GM23338 (cell line): ENCODE data around the gene PHOSPHO1. TPM values are rescaled to one million over a fixed set of nuclear protein-coding genes. Genes with fewer than 3 reads are reported as not detected.
"Not testable (repeated sequence)": the region's sequence is repeated elsewhere in the genome, so short reads cannot be mapped to it uniquely, and the experiment has no call there.

Experiments
- ATAC-seq: fragments of 200-7000 bp; cut with Tn5 transposase; 3 replicates; pipeline ENCODE4 v1.9.1; 2020
- DNase-seq: peaks from one replicate; pipeline ENCODE4 v3.0.0-alpha.2; 2015; ENCODE audit warnings: low spot score
- H2AFZ ChIP-seq: fragments of 200-600 bp; sonication (generic); 2 replicates; pipeline ENCODE4 v1.8.0; 2016; ENCODE audit warnings: antibody characterized with exemption, mild to moderate bottlenecking, moderate library complexity
- H3F3A ChIP-seq: fragments of 200-600 bp; sonication (generic); replicated peaks from 2 replicates; pipeline ENCODE4 v1.8.0; 2017; ENCODE audit warnings: antibody characterized with exemption, mixed run types, low read depth
- H3K27ac ChIP-seq: fragments of 200-600 bp; sonication (generic); 2 replicates; pipeline ENCODE4 v1.6.1; 2016; ENCODE audit warnings: low read depth
- H3K27me3 ChIP-seq: fragments of 200-600 bp; sonication (generic); 2 replicates; pipeline ENCODE4 v1.8.0; 2016; ENCODE audit warnings: mild to moderate bottlenecking, mixed run types, moderate library complexity; ENCODE audit not compliant: insufficient read depth
- H3K36me3 ChIP-seq: fragments of 200-600 bp; sonication (generic); 2 replicates; pipeline ENCODE4 v1.8.0; 2016; ENCODE audit warnings: mild to moderate bottlenecking; ENCODE audit not compliant: insufficient read depth
- H3K4me1 ChIP-seq: fragments of 200-600 bp; sonication (generic); 2 replicates; pipeline ENCODE4 v1.8.0; 2016; ENCODE audit warnings: mild to moderate bottlenecking, moderate library complexity; ENCODE audit not compliant: insufficient read depth
- H3K4me2 ChIP-seq: fragments of 200-600 bp; sonication (generic); 2 replicates; pipeline ENCODE4 v1.7.1; 2017; ENCODE audit warnings: mixed run types
- H3K4me3 ChIP-seq: fragments of 200-600 bp; sonication (generic); 2 replicates; pipeline ENCODE4 v1.6.1; 2016; ENCODE audit warnings: mixed run types
- H3K79me2 ChIP-seq: fragments of 200-600 bp; sonication (generic); replicated peaks from 2 replicates; pipeline ENCODE4 v1.8.0; 2017; ENCODE audit warnings: mild to moderate bottlenecking; ENCODE audit not compliant: insufficient read depth
- H3K9me2 ChIP-seq: fragments of 200-600 bp; sonication (generic); 2 replicates; pipeline ENCODE4 v1.8.0; 2017; ENCODE audit not compliant: insufficient read depth
- H4K20me1 ChIP-seq: fragments of 200-600 bp; sonication (generic); replicated peaks from 2 replicates; pipeline ENCODE4 v1.8.0; 2017; ENCODE audit warnings: mild to moderate bottlenecking; ENCODE audit not compliant: insufficient read depth
- H3K27ac Mint-ChIP-seq: 2 replicates; pipeline ENCODE4 v1.8.0; 2020; ENCODE audit warnings: inconsistent platforms, mild to moderate bottlenecking, moderate library complexity, mixed read lengths
- H3K27me3 Mint-ChIP-seq: 3 replicates; pipeline ENCODE4 v1.8.0; 2022; ENCODE audit warnings: low read depth, mild to moderate bottlenecking, moderate library complexity, mixed read lengths, inconsistent platforms; ENCODE audit not compliant: insufficient read depth, poor library complexity
- H3K36me3 Mint-ChIP-seq: 3 replicates; pipeline ENCODE4 v1.8.0; 2021; ENCODE audit warnings: low read depth, mild to moderate bottlenecking, inconsistent platforms, moderate library complexity, mixed read lengths
- H3K4me1 Mint-ChIP-seq: 3 replicates; pipeline ENCODE4 v1.8.0; 2020; ENCODE audit warnings: mild to moderate bottlenecking, inconsistent platforms, mixed read lengths
- H3K4me3 Mint-ChIP-seq: 3 replicates; pipeline ENCODE4 v1.8.0; 2021; ENCODE audit warnings: moderate library complexity, mild to moderate bottlenecking, inconsistent platforms, mixed read lengths
- H3K9me3 Mint-ChIP-seq: 3 replicates; pipeline ENCODE4 v1.8.0; 2020; ENCODE audit warnings: moderate library complexity, mild to moderate bottlenecking, inconsistent platforms, mixed read lengths
- CTCF ChIP-seq, 2 experiments: fragments of 200-600 bp in 1 of 2; sonication (generic) in 1 of 2; conservative IDR thresholded peaks; 2 replicates each; pipeline versions ENCODE4 v1.5.1 to v1.6.1; 2016 to 2017; ENCODE audit warnings: antibody characterized with exemption in 2 of 2, low read depth in 2 of 2, mild to moderate bottlenecking in 2 of 2, moderate library complexity in 1 of 2
- EZH2 ChIP-seq: fragments of 200-600 bp; sonication (generic); IDR thresholded peaks from one replicate; pipeline ENCODE4 v1.8.0; 2017; ENCODE audit warnings: antibody characterized with exemption, mild to moderate bottlenecking, low read depth; ENCODE audit not compliant: unreplicated experiment
- EZH2phosphoT487 ChIP-seq: fragments of 200-600 bp; sonication (generic); IDR thresholded peaks from one replicate; pipeline ENCODE4 v1.8.1; 2018; ENCODE audit warnings: antibody characterized with exemption; ENCODE audit not compliant: unreplicated experiment
- polyA plus RNA-seq: library from polyadenylated mRNA; unstranded; fragments of >200 nt; fragmentation: Nextera tagmentation; extraction: Ambion mirVana; gene quantifications from 2 replicates; pipeline ENCODE4 v1.2.1, GENCODE V29; 2016
- total RNA-seq: library from RNA; depleted of rRNA; stranded (reverse); fragments of >200 nt; shearing (Covaris generic); gene quantifications from 2 replicates; pipeline ENCODE4 v1.2.3, GENCODE V29; 2014
- TF ChIP-seq, protein P1 (sequence below): fragments of 250-450 bp; sonication (Bioruptor Pico); IDR thresholded peaks from 2 replicates; pipeline ENCODE4 v1.5.0; 2020; ENCODE audit warnings: mild to moderate bottlenecking, moderate library complexity

Gene PHOSPHO1
- total and polyA plus RNA-seq, 2 experiments from 2014 or later, result 0.71 to 2.2 TPM

- Histone ChIP-seq H3K27me3 (no peaks in the 10 kb centered on the region), H3K36me3 (no peaks in the 10 kb centered on the region), H3K4me2 (no peak overlapping the region; the same call in 1 of the 2 replicates), H3F3A (no peaks in the 10 kb centered on the region), H2AFZ (no peak overlapping the region), H3K79me2 (no peaks in the 10 kb centered on the region), H4K20me1 (no peaks in the 10 kb centered on the region), H3K9me2 (no peaks in the 10 kb centered on the region), H3K4me1 (peaks cover 11% of the 10 kb centered on the region; the same call in 1 of the 2 replicates), H3K27ac (no peak overlapping the region), H3K4me3 (no peak overlapping the region)
- Mint-ChIP-seq H3K27me3 (peaks cover 5% of the 10 kb centered on the region), H3K27ac (no peak overlapping the region), H3K4me3 (no peak overlapping the region), H3K9me3 (no peaks in the 10 kb centered on the region), H3K4me1 (peaks cover 18% of the 10 kb centered on the region), H3K36me3 (no peaks in the 10 kb centered on the region)
- DNase-seq, result no peak
- ATAC-seq, result no peak
- TF ChIP-seq EZH2 (no peak), CTCF (conservative IDR thresholded peaks at IDR 0.05; ENCODE audit: low read depth in 2 of 2) (no peak), EZH2phosphoT487 (no peak)
- TF ChIP-seq, protein P1, sequence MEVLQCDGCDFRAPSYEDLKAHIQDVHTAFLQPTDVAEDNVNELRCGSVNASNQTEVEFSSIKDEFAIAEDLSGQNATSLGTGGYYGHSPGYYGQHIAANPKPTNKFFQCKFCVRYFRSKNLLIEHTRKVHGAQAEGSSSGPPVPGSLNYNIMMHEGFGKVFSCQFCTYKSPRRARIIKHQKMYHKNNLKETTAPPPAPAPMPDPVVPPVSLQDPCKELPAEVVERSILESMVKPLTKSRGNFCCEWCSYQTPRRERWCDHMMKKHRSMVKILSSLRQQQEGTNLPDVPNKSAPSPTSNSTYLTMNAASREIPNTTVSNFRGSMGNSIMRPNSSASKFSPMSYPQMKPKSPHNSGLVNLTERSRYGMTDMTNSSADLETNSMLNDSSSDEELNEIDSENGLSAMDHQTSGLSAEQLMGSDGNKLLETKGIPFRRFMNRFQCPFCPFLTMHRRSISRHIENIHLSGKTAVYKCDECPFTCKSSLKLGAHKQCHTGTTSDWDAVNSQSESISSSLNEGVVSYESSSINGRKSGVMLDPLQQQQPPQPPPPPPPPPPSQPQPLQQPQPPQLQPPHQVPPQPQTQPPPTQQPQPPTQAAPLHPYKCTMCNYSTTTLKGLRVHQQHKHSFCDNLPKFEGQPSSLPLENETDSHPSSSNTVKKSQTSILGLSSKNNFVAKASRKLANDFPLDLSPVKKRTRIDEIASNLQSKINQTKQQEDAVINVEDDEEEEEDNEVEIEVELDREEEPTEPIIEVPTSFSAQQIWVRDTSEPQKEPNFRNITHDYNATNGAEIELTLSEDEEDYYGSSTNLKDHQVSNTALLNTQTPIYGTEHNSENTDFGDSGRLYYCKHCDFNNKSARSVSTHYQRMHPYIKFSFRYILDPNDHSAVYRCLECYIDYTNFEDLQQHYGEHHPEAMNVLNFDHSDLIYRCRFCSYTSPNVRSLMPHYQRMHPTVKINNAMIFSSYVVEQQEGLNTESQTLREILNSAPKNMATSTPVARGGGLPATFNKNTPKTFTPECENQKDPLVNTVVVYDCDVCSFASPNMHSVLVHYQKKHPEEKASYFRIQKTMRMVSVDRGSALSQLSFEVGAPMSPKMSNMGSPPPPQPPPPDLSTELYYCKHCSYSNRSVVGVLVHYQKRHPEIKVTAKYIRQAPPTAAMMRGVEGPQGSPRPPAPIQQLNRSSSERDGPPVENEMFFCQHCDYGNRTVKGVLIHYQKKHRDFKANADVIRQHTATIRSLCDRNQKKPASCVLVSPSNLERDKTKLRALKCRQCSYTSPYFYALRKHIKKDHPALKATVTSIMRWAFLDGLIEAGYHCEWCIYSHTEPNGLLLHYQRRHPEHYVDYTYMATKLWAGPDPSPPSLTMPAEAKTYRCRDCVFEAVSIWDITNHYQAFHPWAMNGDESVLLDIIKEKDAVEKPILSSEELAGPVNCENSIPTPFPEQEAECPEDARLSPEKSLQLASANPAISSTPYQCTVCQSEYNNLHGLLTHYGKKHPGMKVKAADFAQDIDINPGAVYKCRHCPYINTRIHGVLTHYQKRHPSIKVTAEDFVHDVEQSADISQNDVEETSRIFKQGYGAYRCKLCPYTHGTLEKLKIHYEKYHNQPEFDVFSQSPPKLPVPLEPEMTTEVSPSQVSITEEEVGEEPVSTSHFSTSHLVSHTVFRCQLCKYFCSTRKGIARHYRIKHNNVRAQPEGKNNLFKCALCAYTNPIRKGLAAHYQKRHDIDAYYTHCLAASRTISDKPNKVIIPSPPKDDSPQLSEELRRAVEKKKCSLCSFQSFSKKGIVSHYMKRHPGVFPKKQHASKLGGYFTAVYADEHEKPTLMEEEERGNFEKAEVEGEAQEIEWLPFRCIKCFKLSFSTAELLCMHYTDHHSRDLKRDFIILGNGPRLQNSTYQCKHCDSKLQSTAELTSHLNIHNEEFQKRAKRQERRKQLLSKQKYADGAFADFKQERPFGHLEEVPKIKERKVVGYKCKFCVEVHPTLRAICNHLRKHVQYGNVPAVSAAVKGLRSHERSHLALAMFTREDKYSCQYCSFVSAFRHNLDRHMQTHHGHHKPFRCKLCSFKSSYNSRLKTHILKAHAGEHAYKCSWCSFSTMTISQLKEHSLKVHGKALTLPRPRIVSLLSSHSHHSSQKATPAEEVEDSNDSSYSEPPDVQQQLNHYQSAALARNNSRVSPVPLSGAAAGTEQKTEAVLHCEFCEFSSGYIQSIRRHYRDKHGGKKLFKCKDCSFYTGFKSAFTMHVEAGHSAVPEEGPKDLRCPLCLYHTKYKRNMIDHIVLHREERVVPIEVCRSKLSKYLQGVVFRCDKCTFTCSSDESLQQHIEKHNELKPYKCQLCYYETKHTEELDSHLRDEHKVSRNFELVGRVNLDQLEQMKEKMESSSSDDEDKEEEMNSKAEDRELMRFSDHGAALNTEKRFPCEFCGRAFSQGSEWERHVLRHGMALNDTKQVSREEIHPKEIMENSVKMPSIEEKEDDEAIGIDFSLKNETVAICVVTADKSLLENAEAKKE (CRISPR knock-in tag), result no peak
These were observed 47.1 kb upstream of the PHOSPHO1 start for GRCh38 chr17:49277638-49278037.

DNA sequence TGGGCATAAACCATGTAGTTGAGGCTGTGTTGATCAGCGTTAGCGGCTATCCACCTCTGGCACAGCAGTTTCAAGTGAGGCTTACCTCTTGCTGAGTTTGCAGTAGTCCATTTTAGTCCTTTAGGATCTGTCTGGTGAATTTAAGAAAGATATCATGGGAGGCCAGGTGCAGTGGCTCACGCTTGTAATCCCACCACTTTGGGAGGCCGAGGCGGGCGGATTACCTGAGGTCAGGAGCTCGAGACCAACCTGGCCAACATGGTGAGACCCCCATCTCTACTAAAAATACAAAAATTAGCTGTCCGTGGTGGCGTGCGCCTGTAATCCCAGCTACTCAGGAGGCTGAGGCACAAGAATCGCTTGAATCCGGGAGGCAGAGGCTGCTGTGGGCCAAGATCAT, 45.4 kb upstream of the PHOSPHO1 start:
- H3K79me2 ChIP-seq, DNase-seq, H3K27ac ChIP-seq, H3K4me2 ChIP-seq, H3K27me3 Mint-ChIP-seq, H3K27me3 ChIP-seq, ATAC-seq, H3K4me3 Mint-ChIP-seq, H3K36me3 Mint-ChIP-seq, H3K27ac Mint-ChIP-seq, H3F3A ChIP-seq, H4K20me1 ChIP-seq, H3K36me3 ChIP-seq, H3K9me2 ChIP-seq, H3K9me3 Mint-ChIP-seq, H3K4me3 ChIP-seq: not testable (repeated sequence)
- H3K4me1 Mint-ChIP-seq, result peaks cover 18% of the 10 kb centered on the region
- Histone ChIP-seq H3K4me1 (peaks cover 11% of the 10 kb centered on the region; the same call in 1 of the 2 replicates), H2AFZ (peak overlapping the region; percentile 72)
